Epithelial cell of esophagus (primary cell): Measurements from ENCODE around the gene FIBP.
"Not testable (repeated sequence)": the region's sequence is repeated elsewhere in the genome, so short reads cannot be mapped to it uniquely, and the experiment has no call there.

Source experiments
- DNase-seq: peaks from one replicate; pipeline ENCODE4 v3.0.0; 2010; ENCODE audit warnings: low read depth
- H3K4me3 ChIP-seq: 2 replicates; pipeline ENCODE4 v1.5.1; 2011; ENCODE audit warnings: mild to moderate bottlenecking, low read length, control low read depth
- TF ChIP-seq, protein P1 (sequence below): IDR thresholded peaks from 2 replicates; pipeline ENCODE4 v1.5.1; 2011; ENCODE audit warnings: low read depth, mild to moderate bottlenecking, low read length, control low read depth, inconsistent platforms; ENCODE audit not compliant: insufficient read depth; ENCODE audit errors: missing control alignments

FIBP gene

DNA sequence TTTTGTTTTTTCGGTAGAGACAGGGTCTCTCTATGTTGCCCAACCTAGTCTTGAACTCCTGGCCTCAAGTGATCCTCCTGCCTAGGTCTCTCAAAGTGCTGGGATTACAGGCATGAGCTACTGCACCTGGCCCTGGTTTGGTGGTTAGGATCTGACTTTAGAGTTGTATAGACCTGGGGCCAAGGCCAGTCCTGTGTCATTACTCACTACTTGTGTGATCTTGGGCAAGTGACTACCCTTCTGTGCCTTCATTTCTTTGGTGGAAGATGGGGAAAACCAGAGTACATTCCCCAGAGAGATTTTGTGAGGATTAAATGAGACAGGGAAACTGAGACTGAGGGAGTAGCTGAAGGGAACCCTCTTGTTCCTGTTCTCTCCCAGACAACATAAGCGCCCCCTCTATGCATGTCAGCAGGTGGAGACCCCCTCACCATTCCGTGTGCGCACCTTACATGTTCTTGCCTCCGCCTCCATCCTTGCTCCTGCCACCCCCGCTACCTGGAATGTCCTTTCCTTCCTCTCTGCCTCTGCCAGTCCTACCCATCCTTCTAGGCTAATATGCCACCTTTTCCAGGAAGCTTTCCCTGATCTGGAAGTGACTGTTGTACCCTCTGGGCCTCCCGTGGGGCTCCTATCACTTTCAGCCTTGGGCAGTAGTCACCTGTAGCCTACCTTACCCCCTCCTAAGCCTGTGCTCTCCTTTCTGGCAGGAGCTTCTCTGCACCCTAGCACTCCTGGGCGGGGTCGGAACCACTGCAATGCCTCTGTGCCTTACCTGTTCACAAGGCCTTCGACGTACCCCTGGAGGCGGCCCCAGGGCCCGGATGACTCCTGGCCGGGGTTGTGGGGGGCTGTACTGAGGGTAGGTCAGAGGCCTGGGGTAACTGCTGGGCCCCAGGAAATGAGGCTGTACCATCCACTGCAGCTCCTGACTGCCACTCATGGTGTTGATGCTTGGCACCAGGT is 8.0 kb upstream of the FIBP start:
- no peak for DNase-seq
- TF ChIP-seq, protein P1, sequence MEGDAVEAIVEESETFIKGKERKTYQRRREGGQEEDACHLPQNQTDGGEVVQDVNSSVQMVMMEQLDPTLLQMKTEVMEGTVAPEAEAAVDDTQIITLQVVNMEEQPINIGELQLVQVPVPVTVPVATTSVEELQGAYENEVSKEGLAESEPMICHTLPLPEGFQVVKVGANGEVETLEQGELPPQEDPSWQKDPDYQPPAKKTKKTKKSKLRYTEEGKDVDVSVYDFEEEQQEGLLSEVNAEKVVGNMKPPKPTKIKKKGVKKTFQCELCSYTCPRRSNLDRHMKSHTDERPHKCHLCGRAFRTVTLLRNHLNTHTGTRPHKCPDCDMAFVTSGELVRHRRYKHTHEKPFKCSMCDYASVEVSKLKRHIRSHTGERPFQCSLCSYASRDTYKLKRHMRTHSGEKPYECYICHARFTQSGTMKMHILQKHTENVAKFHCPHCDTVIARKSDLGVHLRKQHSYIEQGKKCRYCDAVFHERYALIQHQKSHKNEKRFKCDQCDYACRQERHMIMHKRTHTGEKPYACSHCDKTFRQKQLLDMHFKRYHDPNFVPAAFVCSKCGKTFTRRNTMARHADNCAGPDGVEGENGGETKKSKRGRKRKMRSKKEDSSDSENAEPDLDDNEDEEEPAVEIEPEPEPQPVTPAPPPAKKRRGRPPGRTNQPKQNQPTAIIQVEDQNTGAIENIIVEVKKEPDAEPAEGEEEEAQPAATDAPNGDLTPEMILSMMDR, result no peak
- no peak overlapping the region for H3K4me3 ChIP-seq

DNA sequence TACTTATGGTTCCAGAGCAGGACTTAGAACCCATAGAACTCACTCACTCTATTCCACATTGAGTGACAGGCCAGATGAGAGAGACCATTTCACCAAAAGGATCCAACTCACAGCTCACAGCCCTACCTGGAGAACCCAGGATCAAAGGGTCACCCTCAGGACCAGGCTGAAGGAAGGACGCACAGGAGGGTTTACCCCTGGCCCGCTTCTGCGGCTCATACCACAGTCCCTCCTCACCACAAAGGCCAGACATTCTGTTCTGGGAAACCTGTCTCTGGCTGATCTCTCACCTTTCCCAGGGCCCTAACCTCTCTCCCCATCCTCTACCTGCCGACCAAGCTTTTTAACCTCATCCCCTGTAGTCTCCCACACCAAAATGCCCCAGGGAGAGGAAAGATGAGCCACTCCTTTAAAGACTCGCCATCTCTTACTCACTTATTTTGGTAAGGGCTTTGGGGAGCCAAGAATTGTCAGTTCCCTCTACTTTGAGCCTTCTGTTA is 7.3 kb upstream of the FIBP start:
- DNase-seq, result no peak
- TF ChIP-seq, protein P1, result no peak
- H3K4me3 ChIP-seq, result no peak overlapping the region

DNA sequence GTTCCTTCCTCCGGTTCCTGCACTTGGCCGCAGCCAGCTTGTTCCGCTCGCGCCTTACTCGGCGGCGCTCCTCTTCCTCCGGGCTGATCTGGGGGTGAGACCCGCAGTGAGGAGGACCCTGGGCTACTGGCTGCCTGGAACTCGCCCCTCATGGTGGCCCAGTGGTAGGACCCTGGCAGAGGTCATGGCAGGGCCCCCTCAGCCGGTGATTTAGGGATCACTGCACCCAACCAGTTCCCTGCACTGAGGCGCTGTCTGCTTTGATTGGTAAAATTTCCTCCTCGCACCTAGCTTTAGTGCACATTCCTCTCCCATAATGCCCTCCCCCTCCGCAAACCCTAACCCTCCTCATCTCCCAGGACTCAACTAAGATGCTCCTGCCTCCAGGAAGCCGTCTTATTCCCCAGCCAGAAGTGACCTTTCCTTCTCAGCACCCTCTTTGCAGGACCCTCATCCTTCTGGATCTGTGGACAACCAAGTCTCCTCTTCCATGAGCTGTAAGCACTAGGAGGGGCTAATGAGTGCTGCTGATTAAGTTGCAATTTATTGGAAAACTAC is 5.8 kb upstream of the FIBP start:
- DNase-seq, result no peak
- H3K4me3 ChIP-seq, result no peak overlapping the region
- TF ChIP-seq, protein P1, result no peak

DNA sequence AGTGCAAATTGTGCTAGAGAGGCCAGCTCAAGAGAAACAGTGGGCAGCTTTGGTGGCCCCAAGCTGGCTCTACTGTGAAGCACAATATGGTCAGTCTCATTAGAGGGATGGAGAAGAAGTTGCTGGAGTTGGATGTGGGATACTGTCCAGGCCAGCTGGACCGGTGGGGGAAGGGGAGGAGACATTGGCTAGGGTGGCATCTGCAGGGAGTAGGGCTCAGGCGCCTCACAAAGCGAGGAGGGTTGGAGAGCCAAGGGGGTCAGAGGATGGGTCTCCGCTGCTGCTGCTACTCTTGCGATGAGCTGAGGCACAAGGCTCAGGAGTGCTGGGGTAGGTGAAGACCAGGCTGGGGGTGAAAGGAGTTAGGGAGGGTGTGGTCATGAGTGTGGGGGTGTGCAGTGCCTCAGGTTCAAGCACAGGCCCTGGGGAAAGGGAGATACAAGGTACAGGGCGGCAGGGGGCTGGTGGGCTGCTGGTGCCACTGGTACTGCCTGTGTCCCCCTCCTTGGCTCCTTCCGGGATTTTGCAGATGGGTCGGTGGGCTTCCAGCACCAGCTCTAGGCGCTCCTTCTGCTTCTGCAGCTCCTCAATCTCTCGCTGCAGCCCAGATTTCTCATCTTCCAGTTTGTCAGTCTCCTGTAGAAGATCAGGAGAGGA is 4.5 kb upstream of the FIBP start:
- TF ChIP-seq, protein P1, result no peak
- DNase-seq, result no peak
- H3K4me3 ChIP-seq, result no peak overlapping the region

- DNase-seq, result not testable (repeated sequence)
- peak overlapping the region; percentile 67 for H3K4me3 ChIP-seq
These were observed 3.9 kb upstream of the FIBP start for GRCh38 chr11:65892137-65892540.

DNA sequence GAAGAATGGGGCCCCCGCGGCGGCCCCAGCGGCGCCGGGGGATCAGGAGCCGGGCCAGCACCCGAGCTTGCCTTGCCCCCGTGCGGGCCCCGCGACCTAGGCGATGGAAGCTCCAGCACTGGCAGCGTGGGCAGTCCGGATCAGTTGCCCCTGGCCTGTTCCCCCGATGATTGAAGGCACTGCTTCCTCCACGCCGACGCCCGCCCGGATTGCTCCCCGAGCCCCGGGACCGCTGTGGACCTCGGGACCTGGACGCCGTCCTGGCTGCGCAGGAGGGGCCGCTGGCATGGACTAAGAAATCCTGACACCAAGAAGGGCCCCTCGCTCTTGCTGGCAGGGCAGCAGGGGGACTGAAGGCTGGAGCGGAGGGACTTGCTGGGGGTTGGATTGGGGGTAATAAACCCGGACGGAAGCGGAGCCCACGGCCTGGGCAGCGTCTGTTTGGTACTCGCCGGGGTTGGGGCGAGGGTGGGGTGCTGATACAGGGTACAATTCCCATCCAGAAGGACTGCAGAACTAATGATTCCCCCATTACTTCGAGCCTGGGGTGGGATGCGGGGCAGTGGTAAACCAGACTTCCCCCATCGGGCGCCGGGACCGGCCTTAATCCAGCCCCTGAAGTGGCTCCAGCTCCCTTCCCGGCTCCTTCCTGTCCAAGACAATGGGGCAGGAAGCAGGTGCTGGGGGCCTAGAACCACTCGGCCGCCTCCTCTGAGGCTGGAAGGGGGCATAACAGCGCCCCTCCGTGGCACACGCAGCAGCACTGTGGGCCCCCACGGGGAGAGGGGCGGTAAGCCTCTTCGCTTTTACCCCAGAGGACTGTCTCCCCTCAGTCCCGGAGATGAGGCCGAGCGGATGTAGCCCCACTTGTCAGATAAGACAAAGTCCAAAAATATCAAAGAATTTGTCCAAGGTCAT is 3.2 kb upstream of the FIBP start:
- DNase-seq, result no peak
- TF ChIP-seq, protein P1, result peak; percentile 8
- peak overlapping the region; percentile 67 for H3K4me3 ChIP-seq
